OCI-LY7 (cell line): ENCODE results near the gene OLFML2B. TPM values are rescaled to one million over a fixed set of nuclear protein-coding genes. Genes with fewer than 3 reads are reported as not detected.
A peak's percentile ranks its signal among the peaks of the same experiment; 100 is the strongest.

Experiments used
- BruUV-seq: library from RNA; stranded (reverse); fragments of 400-500 nt; replicated peaks from 2 replicates; lab custom pipeline; 2021; lab: Mats Ljungman, UMichigan
- CTCF ChIA-PET: fragments of 300-600 bp; sonication (Branson Sonifier 250); formaldehyde crosslinking; loops from one replicate; lab custom pipeline; 2022; ENCODE audit warnings: antibody characterized with exemption; ENCODE audit not compliant: unreplicated experiment; lab: Charles Lee
- POLR2A ChIA-PET: fragments of 300-600 bp; sonication (Branson Sonifier 250); formaldehyde crosslinking; loops from one replicate; lab custom pipeline; 2022; ENCODE audit warnings: antibody characterized with exemption; lab: Charles Lee
- DNase-seq: peaks from one replicate; pipeline ENCODE4 v3.0.0-alpha.2; 2015; ENCODE audit warnings: low spot score
- H2AFZ ChIP-seq: fragments of 200-600 bp; sonication (generic), shearing (Covaris generic); 2 replicates; pipeline ENCODE4 v1.6.1; 2014; ENCODE audit warnings: mild to moderate bottlenecking, antibody characterized with exemption, low read length, moderate library complexity
- H3K27ac ChIP-seq: fragments of 200-600 bp; sonication (generic); 2 replicates; pipeline ENCODE4 v1.5.1; 2014; ENCODE audit warnings: mixed run types, low read depth, mild to moderate bottlenecking, moderate library complexity, low read length, inconsistent platforms; ENCODE audit not compliant: poor library complexity, severe bottlenecking
- H3K36me3 ChIP-seq: fragments of 200-600 bp; sonication (generic); 2 replicates; pipeline ENCODE4 v1.6.1; 2014; ENCODE audit warnings: mild to moderate bottlenecking, antibody characterized with exemption, low read length, moderate library complexity, mixed read lengths; ENCODE audit not compliant: insufficient read depth
- H3K4me1 ChIP-seq: fragments of 200-600 bp; sonication (generic); 2 replicates; pipeline ENCODE4 v1.5.1; 2014; ENCODE audit warnings: mild to moderate bottlenecking, low read length; ENCODE audit not compliant: insufficient read depth, poor library complexity, severe bottlenecking
- H3K4me2 ChIP-seq: fragments of 200-600 bp; sonication (generic); 2 replicates; pipeline ENCODE4 v1.6.1; 2014; ENCODE audit warnings: mild to moderate bottlenecking, low read length
- H3K4me3 ChIP-seq: fragments of 200-600 bp; sonication (generic); 2 replicates; pipeline ENCODE4 v1.5.1; 2014; ENCODE audit warnings: mild to moderate bottlenecking, low read depth, low read length; ENCODE audit not compliant: poor library complexity, severe bottlenecking
- H3K79me2 ChIP-seq: fragments of 200-600 bp; sonication (generic); 2 replicates; pipeline ENCODE4 v1.6.1; 2016; ENCODE audit warnings: low read depth, mild to moderate bottlenecking, low read length, moderate library complexity, mixed read lengths; ENCODE audit not compliant: insufficient read depth
- H3K9me2 ChIP-seq: fragments of 200-600 bp; sonication (generic); 2 replicates; pipeline ENCODE4 v1.6.1; 2016; ENCODE audit warnings: mild to moderate bottlenecking, low read length, mixed read lengths; ENCODE audit not compliant: insufficient read depth
- H3K9me3 ChIP-seq: fragments of 200-600 bp; sonication (generic); 2 replicates; pipeline ENCODE4 v1.6.1; 2014; ENCODE audit warnings: mild to moderate bottlenecking, mixed run types, low read length, mixed read lengths
- H4K20me1 ChIP-seq: fragments of 200-600 bp; sonication (generic); 2 replicates; pipeline ENCODE4 v1.6.1; 2014; ENCODE audit warnings: mild to moderate bottlenecking, antibody characterized with exemption, low read length, moderate library complexity, mixed read lengths; ENCODE audit not compliant: insufficient read depth
- CTCF ChIP-seq: fragments of 200-600 bp; sonication (generic); conservative IDR thresholded peaks from 2 replicates; pipeline ENCODE4 v1.5.1; 2014; ENCODE audit warnings: mild to moderate bottlenecking, antibody characterized with exemption, low read length, moderate library complexity, mixed read lengths
- EZH2phosphoT487 ChIP-seq: fragments of 200-600 bp; sonication (generic); IDR thresholded peaks from 2 replicates; pipeline ENCODE4 v1.6.1; 2018; ENCODE audit warnings: low read depth, borderline replicate concordance, mild to moderate bottlenecking, mixed run types, antibody characterized with exemption, low read length, moderate library complexity, mixed read lengths
- intact Hi-C: fragments of 100-400 bp; cut with micrococcal nuclease; formaldehyde crosslinking; loops from one replicate; pipeline ENCODE4 v1.10.0; 2022; ENCODE audit not compliant: unreplicated experiment
- total RNA-seq, 2 experiments: library from RNA; depleted of rRNA in 1 of 2; stranded (reverse); fragments of >200 nt in 1 of 2; shearing (Covaris generic) in 1 of 2; gene quantifications; 2 replicates each; pipeline ENCODE4 v1.2.3, GENCODE V29; 2014 to 2022

OLFML2B gene
- total RNA-seq, 2 experiments from 2014 or later: not detected

- Histone ChIP-seq H3K4me1 (no peaks in the 10 kb centered on the region), H3K9me2 (no peaks in the 10 kb centered on the region), H3K36me3 (no peaks in the 10 kb centered on the region), H4K20me1 (no peaks in the 10 kb centered on the region), H3K4me3 (no peak overlapping the region), H2AFZ (no peak overlapping the region), H3K79me2 (no peaks in the 10 kb centered on the region), H3K4me2 (no peak overlapping the region), H3K9me3 (no peaks in the 10 kb centered on the region), H3K27ac (no peak overlapping the region)
- CTCF ChIA-PET: no interaction called here
- intact Hi-C loops: no loop called here
- TF ChIP-seq CTCF: no peak
- TF ChIP-seq EZH2phosphoT487: no peak
- no TSS peak for BruUV-seq
- no peak for DNase-seq
- POLR2A ChIA-PET: interaction anchor here (1.0 kb wide), 1 partner anchor 13 kb away, joined by 3 read pairs; no protein-coding TSS in a partner anchor
Measured at GRCh38 chr1:162046921-162047320, 23.3 kb upstream of the OLFML2B start.

- H2AFZ ChIP-seq: no peak overlapping the region
- BruUV-seq: no TSS peak
- DNase-seq: no peak
- intact Hi-C loops: no loop called here
- POLR2A ChIA-PET: interaction anchor here (0.7 kb wide), 1 partner anchor 163 kb away, joined by 5 read pairs; no protein-coding TSS in a partner anchor
- CTCF ChIA-PET: no interaction called here
- TF ChIP-seq EZH2phosphoT487 (no peak), CTCF (no peak)
- no peaks in the 10 kb centered on the region for H3K36me3 ChIP-seq
- H3K9me2 ChIP-seq: no peaks in the 10 kb centered on the region
- H3K79me2 ChIP-seq: no peaks in the 10 kb centered on the region
- no peak overlapping the region for H3K27ac ChIP-seq
- H4K20me1 ChIP-seq: no peaks in the 10 kb centered on the region
- H3K4me3 ChIP-seq: no peak overlapping the region
- no peaks in the 10 kb centered on the region for H3K9me3 ChIP-seq
- no peak overlapping the region for H3K4me2 ChIP-seq
- no peaks in the 10 kb centered on the region for H3K4me1 ChIP-seq
Measured at GRCh38 chr1:162042361-162042760, 18.7 kb upstream of the OLFML2B start.

- ChIA-PET CTCF (interaction anchor here (1.0 kb wide), 1 partner anchor 16 kb away, joined by 3 read pairs; no protein-coding TSS in a partner anchor), POLR2A (no interaction called here)
- DNase-seq: peak; percentile 14
- no TSS peak for BruUV-seq
- H3K79me2 ChIP-seq: no peaks in the 10 kb centered on the region
- H4K20me1 ChIP-seq: no peaks in the 10 kb centered on the region
- no peaks in the 10 kb centered on the region for H3K9me2 ChIP-seq
- no peak overlapping the region for H2AFZ ChIP-seq
- TF ChIP-seq EZH2phosphoT487: no peak
- TF ChIP-seq CTCF: peak; percentile 70
- no peaks in the 10 kb centered on the region for H3K4me1 ChIP-seq
- H3K4me2 ChIP-seq: no peak overlapping the region
- no peak overlapping the region for H3K4me3 ChIP-seq
- no peak overlapping the region for H3K27ac ChIP-seq
- no peaks in the 10 kb centered on the region for H3K36me3 ChIP-seq
- intact Hi-C loops: no loop called here
- no peaks in the 10 kb centered on the region for H3K9me3 ChIP-seq
Measured at GRCh38 chr1:162040657-162041056, 17.0 kb upstream of the OLFML2B start.
